HCT116 (cell line): Measurements from ENCODE around the gene ANKMY2. TPM values are rescaled to one million over a fixed set of nuclear protein-coding genes. Genes with fewer than 3 reads are reported as not detected.

Experiments used
- ATAC-seq: fragments of 200-7000 bp; cut with Tn5 transposase; 2 replicates; pipeline ENCODE4 v1.9.1; 2020; ENCODE audit warnings: mild to moderate bottlenecking, moderate library complexity
- BruUV-seq: library from RNA; stranded (reverse); fragments of 400-500 nt; replicated peaks from 2 replicates; lab custom pipeline; 2021; lab: Mats Ljungman, UMichigan
- CTCF ChIA-PET: fragments of 300-600 bp; sonication (Branson Sonifier 250); formaldehyde crosslinking; loops from one replicate; lab custom pipeline; 2021; ENCODE audit warnings: antibody characterized with exemption; lab: Charles Lee
- POLR2A ChIA-PET: fragments of 300-600, 350-600 bp; sonication (Branson Sonifier 250); formaldehyde crosslinking; loops from one replicate; lab custom pipeline; 2021; ENCODE audit warnings: antibody characterized with exemption; lab: Charles Lee
- RAD21 ChIA-PET, 2 experiments: fragments of 300-600 bp; sonication (Branson Sonifier 250); formaldehyde crosslinking; loops; one replicate each; lab custom pipeline; 2023; ENCODE audit warnings: low total read pairs in 2 of 2; ENCODE audit not compliant: uncharacterized antibody in 2 of 2, unreplicated experiment in 2 of 2, low non-redundant PET in 1 of 2; lab: Charles Lee
- DNase-seq: peaks from one replicate; pipeline ENCODE4 v3.0.0-alpha.2; 2010; ENCODE audit warnings: low read depth, low spot score
- H2AFZ ChIP-seq: fragments of 200-600 bp; shearing (Covaris generic), sonication (generic); 2 replicates; pipeline ENCODE4 v1.6.1; 2017; ENCODE audit warnings: low read depth, mixed run types, mixed read lengths, antibody characterized with exemption, low read length; ENCODE audit not compliant: poor library complexity, severe bottlenecking
- H3K27ac ChIP-seq: 2 replicates; pipeline ENCODE4 v1.5.1; 2012; ENCODE audit warnings: low read depth, low read length
- H3K27me3 ChIP-seq: fragments of 200-600 bp; sonication (generic); 2 replicates; pipeline ENCODE4 v1.6.1; 2016; ENCODE audit warnings: mixed run types, low read length, mixed read lengths; ENCODE audit not compliant: insufficient read depth
- H3K36me3 ChIP-seq, 2 experiments: fragments of 200-500 bp in 1 of 2; fragments of 200-600 bp in 1 of 2; sonication (Bioruptor generic) in 1 of 2; sonication (generic) in 1 of 2; 2 replicates each; pipeline versions ENCODE4 v1.5.1 to v1.6.1; 2014 to 2016; ENCODE audit warnings: low read length in 2 of 2, inconsistent platforms in 1 of 2, mixed read lengths in 1 of 2, mixed run types in 1 of 2; ENCODE audit not compliant: insufficient read depth in 2 of 2, control insufficient read depth in 1 of 2
- H3K4me1 ChIP-seq, 2 experiments: fragments of 200-600 bp in 1 of 2; sonication (generic) in 1 of 2; 2 replicates each; pipeline versions ENCODE4 v1.5.1 to v1.6.1; 2012 to 2017; ENCODE audit warnings: low read length in 2 of 2, inconsistent platforms in 1 of 2, mild to moderate bottlenecking in 1 of 2, mixed read lengths in 1 of 2, mixed run types in 1 of 2, moderate library complexity in 1 of 2; ENCODE audit not compliant: insufficient read depth in 2 of 2, control insufficient read depth in 1 of 2
- H3K4me2 ChIP-seq: fragments of 200-600 bp; sonication (generic); 2 replicates; pipeline ENCODE4 v1.6.1; 2017; ENCODE audit warnings: mixed run types, low read length, mixed read lengths
- H3K4me3 ChIP-seq, 2 experiments: fragments of 200-600 bp in 1 of 2; sonication (generic) in 1 of 2; replicated peaks in 1 of 2; 2 replicates each; pipeline ENCODE4 v1.5.1; 2011 to 2016; ENCODE audit warnings: low read length in 2 of 2, control low read depth in 1 of 2, low read depth in 1 of 2, mild to moderate bottlenecking in 1 of 2, mixed read lengths in 1 of 2, mixed run types in 1 of 2
- H3K79me2 ChIP-seq: fragments of 200-600 bp; sonication (generic); 2 replicates; pipeline ENCODE4 v1.6.1; 2017; ENCODE audit warnings: mild to moderate bottlenecking, mixed run types, low read length, moderate library complexity, mixed read lengths; ENCODE audit not compliant: insufficient read depth
- H3K9ac ChIP-seq: fragments of 200-600 bp; sonication (generic); 2 replicates; pipeline ENCODE4 v1.6.1; 2016; ENCODE audit warnings: low read length, mixed read lengths
- H3K9me2 ChIP-seq: fragments of 200-600 bp; sonication (generic), shearing (Covaris generic); 2 replicates; pipeline ENCODE4 v1.6.1; 2017; ENCODE audit warnings: mixed run types, mild to moderate bottlenecking, moderate library complexity; ENCODE audit not compliant: insufficient read depth
- H3K9me3 ChIP-seq, 2 experiments: fragments of 200-500 bp in 1 of 2; fragments of 200-600 bp in 1 of 2; sonication (Bioruptor generic) in 1 of 2; sonication (generic) in 1 of 2; 2 replicates each; pipeline ENCODE4 v1.6.1; 2014 to 2017; ENCODE audit warnings: low read length in 2 of 2, mixed read lengths in 2 of 2, inconsistent platforms in 1 of 2, low read depth in 1 of 2, mild to moderate bottlenecking in 1 of 2, mixed run types in 1 of 2, moderate library complexity in 1 of 2; ENCODE audit not compliant: control insufficient read depth in 1 of 2, insufficient read depth in 1 of 2
- H4K20me1 ChIP-seq: fragments of 200-600 bp; sonication (generic), shearing (Covaris generic); 2 replicates; pipeline ENCODE4 v1.6.1; 2017; ENCODE audit warnings: mixed run types, mild to moderate bottlenecking, moderate library complexity; ENCODE audit not compliant: insufficient read depth
- CEBPB ChIP-seq: IDR thresholded peaks from 2 replicates; pipeline ENCODE4 v1.6.1; 2012; ENCODE audit warnings: low read depth
- EGR1 ChIP-seq: IDR thresholded peaks from 2 replicates; pipeline ENCODE4 v1.6.1; 2012; ENCODE audit warnings: low read depth
- EZH2 ChIP-seq: fragments of 200-600 bp; sonication (generic); IDR thresholded peaks from 2 replicates; pipeline ENCODE4 v1.6.1; 2017; ENCODE audit warnings: antibody characterized with exemption, mixed run types
- EZH2phosphoT487 ChIP-seq: fragments of 200-600 bp; IDR thresholded peaks from 2 replicates; pipeline ENCODE4 v1.6.1; 2018; ENCODE audit warnings: antibody characterized with exemption, borderline replicate concordance
- JUND ChIP-seq: IDR thresholded peaks from 2 replicates; pipeline ENCODE4 v1.6.1; 2012
- POLR2A ChIP-seq: IDR thresholded peaks from 2 replicates; pipeline ENCODE4 v1.7.0; 2011; ENCODE audit warnings: borderline replicate concordance; ENCODE audit not compliant: insufficient read depth, insufficient read length; ENCODE audit errors: extremely low read depth
- POLR2AphosphoS5 ChIP-seq: IDR thresholded peaks from 2 replicates; pipeline ENCODE4 v1.6.1; 2011; ENCODE audit warnings: mild to moderate bottlenecking, low read depth, low read length, moderate library complexity
- ZFX ChIP-seq: fragments of 450-650 bp; IDR thresholded peaks from 2 replicates; pipeline ENCODE4 v1.6.1; 2017
- intact Hi-C: fragments of 100-400 bp; cut with micrococcal nuclease; formaldehyde crosslinking; loops from 2 replicates; pipeline ENCODE4 v1.10.0; 2022
- total RNA-seq: library from RNA; stranded (reverse); gene quantifications from one replicate; pipeline ENCODE4 v1.2.1, GENCODE V29; 2021; ENCODE audit not compliant: unreplicated experiment
- TF ChIP-seq, protein P1 (sequence below), 3 experiments: fragments of 200-600 bp in 1 of 3; sonication (generic) in 1 of 3; IDR thresholded peaks in 2 of 3; conservative IDR thresholded peaks in 1 of 3; 2 replicates each; pipeline ENCODE4 v1.5.1; 2012 to 2017; ENCODE audit warnings: low read depth in 2 of 3, low read length in 2 of 3, antibody characterized with exemption in 1 of 3, borderline replicate concordance in 1 of 3, control low read depth in 1 of 3, mild to moderate bottlenecking in 1 of 3, mixed read lengths in 1 of 3, mixed run types in 1 of 3, moderate library complexity in 1 of 3; ENCODE audit not compliant: insufficient read depth in 1 of 3
- TF ChIP-seq, protein P2 (sequence below): IDR thresholded peaks from 2 replicates; pipeline ENCODE4 v1.6.1; 2012
- TF ChIP-seq, protein P3 (sequence below): IDR thresholded peaks from 2 replicates; pipeline ENCODE4 v1.6.1; 2011; ENCODE audit warnings: mild to moderate bottlenecking, low read length, moderate library complexity; ENCODE audit not compliant: insufficient replicate concordance; ENCODE audit errors: extremely low read depth
- TF ChIP-seq, protein P4 (sequence below): IDR thresholded peaks from 2 replicates; pipeline ENCODE4 v1.6.1; 2012

The ANKMY2 gene
- total RNA-seq, 1 experiment from 2014 or later, result 24.9 TPM

DNA sequence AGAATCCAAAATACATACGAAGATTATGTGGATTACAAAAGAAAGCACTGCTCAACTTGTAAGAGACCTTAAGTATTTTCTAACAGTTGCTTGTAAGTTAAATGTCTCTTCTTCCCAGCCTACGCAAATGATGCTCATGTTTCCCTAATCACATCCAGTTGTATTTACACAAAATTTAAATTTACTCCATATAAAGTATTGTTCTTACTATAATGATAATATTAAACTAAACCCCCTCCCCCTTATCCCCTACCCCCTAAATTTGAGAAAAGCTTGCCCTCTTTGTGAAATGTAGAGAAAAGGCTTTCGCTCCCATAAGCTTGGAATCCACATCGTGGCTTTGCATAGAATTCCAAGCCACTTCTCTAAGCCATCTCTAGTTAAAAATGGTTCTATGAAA is 29.4 kb downstream of the ANKMY2 start:
- no peak for DNase-seq

More for the DNA sequence above, 29.4 kb downstream of the ANKMY2 start:
- Histone ChIP-seq H3K9me3 (no peaks in the 10 kb centered on the region), H2AFZ (no peak overlapping the region), H3K9ac (no peak overlapping the region), H3K27ac (no peak overlapping the region), H3K9me2 (no peaks in the 10 kb centered on the region), H3K36me3 (peaks cover 14 to 25% of the 10 kb centered on the region in 2 experiments), H3K79me2 (no peaks in the 10 kb centered on the region), H3K4me1 (0 out of 4 replicates have a peak, but pooled peaks cover 0 to 7% of the 10 kb centered on the region in 2 experiments), H3K4me3 (no peak overlapping the region), H4K20me1 (no peaks in the 10 kb centered on the region), H3K27me3 (no peaks in the 10 kb centered on the region), H3K4me2 (no peak overlapping the region)
- CTCF ChIA-PET, result no interaction called here
- BruUV-seq, result no TSS peak
- POLR2A ChIA-PET, result no interaction called here
- no peak for ATAC-seq
- RAD21 ChIA-PET, result no interaction called here
- intact Hi-C loops, result no loop called here
- no peak for TF ChIP-seq EZH2phosphoT487
- no peak for TF ChIP-seq POLR2AphosphoS5
- no peak for TF ChIP-seq POLR2A
- TF ChIP-seq, protein P1, sequence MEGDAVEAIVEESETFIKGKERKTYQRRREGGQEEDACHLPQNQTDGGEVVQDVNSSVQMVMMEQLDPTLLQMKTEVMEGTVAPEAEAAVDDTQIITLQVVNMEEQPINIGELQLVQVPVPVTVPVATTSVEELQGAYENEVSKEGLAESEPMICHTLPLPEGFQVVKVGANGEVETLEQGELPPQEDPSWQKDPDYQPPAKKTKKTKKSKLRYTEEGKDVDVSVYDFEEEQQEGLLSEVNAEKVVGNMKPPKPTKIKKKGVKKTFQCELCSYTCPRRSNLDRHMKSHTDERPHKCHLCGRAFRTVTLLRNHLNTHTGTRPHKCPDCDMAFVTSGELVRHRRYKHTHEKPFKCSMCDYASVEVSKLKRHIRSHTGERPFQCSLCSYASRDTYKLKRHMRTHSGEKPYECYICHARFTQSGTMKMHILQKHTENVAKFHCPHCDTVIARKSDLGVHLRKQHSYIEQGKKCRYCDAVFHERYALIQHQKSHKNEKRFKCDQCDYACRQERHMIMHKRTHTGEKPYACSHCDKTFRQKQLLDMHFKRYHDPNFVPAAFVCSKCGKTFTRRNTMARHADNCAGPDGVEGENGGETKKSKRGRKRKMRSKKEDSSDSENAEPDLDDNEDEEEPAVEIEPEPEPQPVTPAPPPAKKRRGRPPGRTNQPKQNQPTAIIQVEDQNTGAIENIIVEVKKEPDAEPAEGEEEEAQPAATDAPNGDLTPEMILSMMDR (IDR thresholded peaks at IDR 0.05 in 2 of 3, conservative IDR thresholded peaks at IDR 0.05 in 1 of 3; ENCODE audit: borderline replicate concordance in 1 of 3, insufficient read depth in 1 of 3, low read depth in 2 of 3, low read length in 2 of 3), result no peak
- TF ChIP-seq, protein P2, sequence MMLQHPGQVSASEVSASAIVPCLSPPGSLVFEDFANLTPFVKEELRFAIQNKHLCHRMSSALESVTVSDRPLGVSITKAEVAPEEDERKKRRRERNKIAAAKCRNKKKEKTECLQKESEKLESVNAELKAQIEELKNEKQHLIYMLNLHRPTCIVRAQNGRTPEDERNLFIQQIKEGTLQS, result no peak
- no peak for TF ChIP-seq ZFX
- TF ChIP-seq, protein P3, sequence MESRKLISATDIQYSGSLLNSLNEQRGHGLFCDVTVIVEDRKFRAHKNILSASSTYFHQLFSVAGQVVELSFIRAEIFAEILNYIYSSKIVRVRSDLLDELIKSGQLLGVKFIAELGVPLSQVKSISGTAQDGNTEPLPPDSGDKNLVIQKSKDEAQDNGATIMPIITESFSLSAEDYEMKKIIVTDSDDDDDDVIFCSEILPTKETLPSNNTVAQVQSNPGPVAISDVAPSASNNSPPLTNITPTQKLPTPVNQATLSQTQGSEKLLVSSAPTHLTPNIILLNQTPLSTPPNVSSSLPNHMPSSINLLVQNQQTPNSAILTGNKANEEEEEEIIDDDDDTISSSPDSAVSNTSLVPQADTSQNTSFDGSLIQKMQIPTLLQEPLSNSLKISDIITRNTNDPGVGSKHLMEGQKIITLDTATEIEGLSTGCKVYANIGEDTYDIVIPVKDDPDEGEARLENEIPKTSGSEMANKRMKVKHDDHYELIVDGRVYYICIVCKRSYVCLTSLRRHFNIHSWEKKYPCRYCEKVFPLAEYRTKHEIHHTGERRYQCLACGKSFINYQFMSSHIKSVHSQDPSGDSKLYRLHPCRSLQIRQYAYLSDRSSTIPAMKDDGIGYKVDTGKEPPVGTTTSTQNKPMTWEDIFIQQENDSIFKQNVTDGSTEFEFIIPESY, result no peak
- TF ChIP-seq CEBPB, result no peak
- no peak for TF ChIP-seq JUND
- no peak for TF ChIP-seq EGR1
- TF ChIP-seq, protein P4, sequence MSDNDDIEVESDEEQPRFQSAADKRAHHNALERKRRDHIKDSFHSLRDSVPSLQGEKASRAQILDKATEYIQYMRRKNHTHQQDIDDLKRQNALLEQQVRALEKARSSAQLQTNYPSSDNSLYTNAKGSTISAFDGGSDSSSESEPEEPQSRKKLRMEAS, result no peak
- TF ChIP-seq EZH2, result no peak
